PC-9 (cell line): ENCODE measurements around the gene SERTM1. TPM values are rescaled to one million over a fixed set of nuclear protein-coding genes. Genes with fewer than 3 reads are reported as not detected.

Experiments used
- Bru-seq: library from RNA; stranded (reverse); fragments of 400-500 nt; gene quantifications from one replicate; lab custom pipeline; 2021; lab: Mats Ljungman, UMichigan
- BruChase-seq, 2 experiments: library from RNA; stranded (reverse); fragments of 400-500 nt; gene quantifications; one replicate each; lab custom pipeline; 2021; lab: Mats Ljungman, UMichigan
- BruUV-seq: library from RNA; stranded (reverse); fragments of 400-500 nt; replicated peaks from 2 replicates; lab custom pipeline; 2021; lab: Mats Ljungman, UMichigan
- CTCF ChIA-PET: fragments of 300-600 bp; sonication (Branson Sonifier 250); formaldehyde crosslinking; loops from one replicate; lab custom pipeline; 2022; ENCODE audit warnings: antibody characterized with exemption; lab: Charles Lee
- POLR2A ChIA-PET: fragments of 300-600 bp; sonication (Branson Sonifier 250); formaldehyde crosslinking; loops from one replicate; lab custom pipeline; 2022; ENCODE audit warnings: antibody characterized with exemption; ENCODE audit not compliant: unreplicated experiment; lab: Charles Lee
- DNase-seq, 2 experiments: peaks; one replicate each; pipeline versions ENCODE4 v3.0.0 to v3.0.0-alpha.2; 2015 to 2022; ENCODE audit warnings: mixed read lengths in 1 of 2
- H2AFZ ChIP-seq: fragments of 200-600 bp; sonication (generic); 2 replicates; pipeline ENCODE4 v1.8.1; 2017; ENCODE audit warnings: antibody characterized with exemption
- H3F3A ChIP-seq: fragments of 200-600 bp; sonication (generic); 2 replicates; pipeline ENCODE4 v1.8.1; 2017; ENCODE audit warnings: antibody characterized with exemption, mild to moderate bottlenecking, low read depth; ENCODE audit not compliant: insufficient read depth
- H3K27ac ChIP-seq: fragments of 200-600 bp; sonication (generic); 2 replicates; pipeline ENCODE4 v1.6.1; 2016; ENCODE audit warnings: mixed run types
- H3K27me3 ChIP-seq: fragments of 200-600 bp; sonication (generic); 2 replicates; pipeline ENCODE4 v1.6.1; 2016; ENCODE audit warnings: low read depth, mixed run types; ENCODE audit not compliant: insufficient read depth
- H3K36me3 ChIP-seq: fragments of 200-600 bp; sonication (generic); 2 replicates; pipeline ENCODE4 v1.6.1; 2016; ENCODE audit warnings: low read depth, mixed run types
- H3K4me1 ChIP-seq: fragments of 200-600 bp; sonication (generic); replicated peaks from 2 replicates; pipeline ENCODE4 v1.6.1; 2016; ENCODE audit warnings: mixed run types; ENCODE audit not compliant: insufficient read depth
- H3K4me2 ChIP-seq: fragments of 200-600 bp; sonication (generic); 2 replicates; pipeline ENCODE4 v1.6.1; 2017; ENCODE audit warnings: mixed run types
- H3K4me3 ChIP-seq: fragments of 200-600 bp; sonication (generic); 2 replicates; pipeline ENCODE4 v1.6.1; 2016; ENCODE audit warnings: mixed run types
- H3K79me2 ChIP-seq: fragments of 200-600 bp; sonication (generic); 2 replicates; pipeline ENCODE4 v1.6.1; 2017; ENCODE audit warnings: low read depth, mixed run types
- H3K9me2 ChIP-seq: fragments of 200-600 bp; sonication (generic); 2 replicates; pipeline ENCODE4 v1.8.1; 2017; ENCODE audit warnings: mild to moderate bottlenecking; ENCODE audit not compliant: insufficient read depth
- H3K9me3 ChIP-seq: fragments of 200-600 bp; sonication (generic); 2 replicates; pipeline ENCODE4 v1.8.1; 2016; ENCODE audit warnings: low read depth; ENCODE audit not compliant: insufficient read depth
- H4K20me1 ChIP-seq: fragments of 200-600 bp; sonication (generic); 2 replicates; pipeline ENCODE4 v1.8.1; 2017; ENCODE audit not compliant: insufficient read depth
- CTCF ChIP-seq: fragments of 200-600 bp; sonication (generic); conservative IDR thresholded peaks from 2 replicates; pipeline ENCODE4 v1.6.1; 2017; ENCODE audit warnings: mixed run types, antibody characterized with exemption, mild to moderate bottlenecking, moderate library complexity
- EZH2 ChIP-seq: fragments of 200-600 bp; sonication (generic); IDR thresholded peaks from 2 replicates; pipeline ENCODE4 v1.8.0; 2017; ENCODE audit warnings: antibody characterized with exemption, low read depth
- intact Hi-C: fragments of 100-400 bp; cut with micrococcal nuclease; formaldehyde crosslinking; loops from one replicate; pipeline ENCODE4 v1.10.0; 2022; ENCODE audit not compliant: unreplicated experiment
- long read RNA-seq: library from polyadenylated mRNA; stranded (forward); transcript quantifications from one replicate; pipeline ENCODE4 v2.0.0, GENCODE V29; 2022
- total RNA-seq: library from RNA; stranded (reverse); gene quantifications from 2 replicates; pipeline ENCODE4 v1.2.3, GENCODE V29; 2021

Gene SERTM1
- total RNA-seq = not detected in 2 replicates
- not detected for Bru-seq, nascent RNA
- BruChase-seq, experiment 1, labeled RNA remaining after a 2-hour chase = not detected
- BruChase-seq, experiment 2, labeled RNA remaining after a 6-hour chase = not detected
- long read RNA-seq = 0 reads

- Histone ChIP-seq H3K79me2 (no peaks in the 10 kb centered on the region), H4K20me1 (no peaks in the 10 kb centered on the region), H2AFZ (no peak within 1 kb of the TSS), H3K36me3 (no peaks in the 10 kb centered on the region), H3K9me2 (no peaks in the 10 kb centered on the region), H3K9me3 (no peaks in the 10 kb centered on the region), H3K4me3 (no peak within 1 kb of the TSS), H3K4me2 (no peak within 1 kb of the TSS), H3K27me3 (peaks cover 16% of the 10 kb centered on the region), H3K27ac (no peak within 1 kb of the TSS), H3K4me1 (no peaks in the 10 kb centered on the region), H3F3A (no peaks in the 10 kb centered on the region)
- TF ChIP-seq EZH2 (no peak), CTCF (no peak)
- BruUV-seq = no TSS peak
- DNase-seq = no peak
- intact Hi-C loops = no loop called here
- ChIA-PET CTCF (no interaction called here), POLR2A (no interaction called here)
These were observed at the start of gene SERTM1 for GRCh38 chr13:36673838-36674326. Gene SERTM1 (plus strand): TSS chr13:36674020. CDS start chr13:36695079, 21,059 bp downstream.

DNA sequence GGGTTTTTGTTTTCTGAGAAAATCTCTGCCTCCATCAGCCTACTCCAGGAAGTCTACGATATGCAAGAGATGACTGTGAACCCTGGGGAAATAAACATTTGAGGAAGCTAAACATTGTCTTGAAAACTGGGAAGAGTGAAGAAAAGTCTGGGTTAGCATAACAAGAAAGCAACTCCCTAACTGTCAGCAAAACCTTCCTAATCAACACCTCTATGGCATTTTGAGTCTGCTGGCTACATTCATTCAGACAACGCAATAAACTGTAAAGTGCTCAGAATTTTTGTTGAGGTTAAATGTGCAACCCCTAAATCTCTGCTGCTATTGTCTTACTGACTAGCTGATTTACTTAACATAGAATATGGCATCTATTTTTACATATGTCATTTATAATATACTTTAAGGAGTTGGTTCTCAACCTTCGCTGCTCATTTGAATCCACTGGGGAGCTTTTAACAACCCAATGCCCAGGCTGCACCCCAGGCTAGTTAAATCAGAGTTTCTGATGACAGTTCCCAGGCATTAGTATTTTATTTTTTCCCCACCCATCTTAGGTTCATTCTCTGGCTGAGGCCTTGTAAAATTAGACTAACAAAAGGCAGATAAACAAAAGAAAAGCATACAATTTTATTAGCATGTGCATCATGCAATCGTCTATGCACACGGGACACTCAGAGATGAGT is 45.3 kb upstream of the SERTM1 start:
- Histone ChIP-seq H3K27ac (no peak overlapping the region), H3K9me2 (no peaks in the 10 kb centered on the region), H3K36me3 (no peaks in the 10 kb centered on the region), H2AFZ (no peak overlapping the region), H3K9me3 (no peaks in the 10 kb centered on the region), H4K20me1 (no peaks in the 10 kb centered on the region), H3K4me2 (no peak overlapping the region), H3K27me3 (no peaks in the 10 kb centered on the region), H3K4me1 (no peaks in the 10 kb centered on the region), H3F3A (no peaks in the 10 kb centered on the region), H3K4me3 (no peak overlapping the region), H3K79me2 (no peaks in the 10 kb centered on the region)
- TF ChIP-seq CTCF (no peak), EZH2 (no peak)
- DNase-seq = no peak
- BruUV-seq = no TSS peak
- ChIA-PET CTCF (no interaction called here), POLR2A (no interaction called here)
- intact Hi-C loops = no loop called here

- Histone ChIP-seq H3F3A (no peaks in the 10 kb centered on the region), H3K9me2 (no peaks in the 10 kb centered on the region), H3K27ac (no peak overlapping the region), H3K36me3 (no peaks in the 10 kb centered on the region), H3K9me3 (no peaks in the 10 kb centered on the region), H2AFZ (no peak overlapping the region), H3K27me3 (no peaks in the 10 kb centered on the region), H3K79me2 (no peaks in the 10 kb centered on the region), H4K20me1 (no peaks in the 10 kb centered on the region), H3K4me3 (no peak overlapping the region), H3K4me2 (no peak overlapping the region), H3K4me1 (no peaks in the 10 kb centered on the region)
- no peak for DNase-seq
- no TSS peak for BruUV-seq
- ChIA-PET POLR2A (no interaction called here), CTCF (no interaction called here)
- TF ChIP-seq EZH2 (no peak), CTCF (no peak)
- intact Hi-C loops = no loop called here
These were observed 44.8 kb upstream of the SERTM1 start for GRCh38 chr13:36629057-36629385.
